Activated CD4-positive, CD25-positive, alpha-beta regulatory T cell treated with anti-CD3 and anti-CD28 coated beads, Interleukin-2, amount 50 U/mL, for 16 hours (primary cell): ENCODE data around the gene ADAM10.

ENCODE experiments used
- DNase-seq: peaks from one replicate; pipeline ENCODE4 v3.0.0-alpha.2; 2020; ENCODE audit warnings: low read depth, low spot score

Gene ADAM10

DNA sequence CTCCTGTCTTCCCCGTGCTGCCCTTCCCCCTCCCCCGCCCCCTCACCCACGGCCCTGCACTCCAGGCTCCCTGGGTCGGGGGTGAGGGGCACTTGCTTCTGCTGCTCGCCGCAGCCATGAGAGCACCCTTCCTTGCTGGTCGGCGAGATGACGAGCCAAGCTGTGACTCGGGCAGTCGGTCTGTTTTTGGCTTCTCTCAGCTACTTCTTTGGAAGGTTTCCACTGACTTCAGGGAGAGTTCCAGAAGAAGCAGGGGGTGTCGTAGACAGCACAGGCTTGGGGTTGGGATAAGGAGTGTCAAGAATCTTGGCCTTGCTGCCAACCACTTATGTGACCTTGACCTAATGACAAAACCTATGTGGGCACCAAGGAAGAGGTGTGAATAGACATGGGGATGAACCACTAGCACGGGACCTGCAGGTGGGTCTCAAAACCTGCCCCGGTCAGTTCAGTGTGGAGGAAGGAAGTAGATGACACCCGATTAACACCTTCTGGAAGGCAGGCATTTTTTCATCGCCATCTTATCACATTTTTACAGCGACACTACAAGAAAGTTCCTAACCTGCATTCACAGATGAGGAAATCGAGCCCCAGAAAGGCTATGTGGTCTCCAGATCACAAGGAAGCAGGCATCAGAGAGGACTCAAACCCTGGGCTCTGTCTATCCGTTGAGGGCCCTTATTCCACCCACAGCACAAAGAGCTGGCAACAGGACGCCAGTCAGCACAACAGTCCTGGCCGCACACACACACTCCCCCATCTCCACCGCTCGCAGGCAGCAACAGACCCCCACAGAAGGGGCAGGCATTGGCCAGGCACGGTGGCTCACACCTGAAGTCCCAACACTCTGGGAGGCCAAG lies 196.8 kb downstream of the ADAM10 start:
- no peak for DNase-seq

DNA sequence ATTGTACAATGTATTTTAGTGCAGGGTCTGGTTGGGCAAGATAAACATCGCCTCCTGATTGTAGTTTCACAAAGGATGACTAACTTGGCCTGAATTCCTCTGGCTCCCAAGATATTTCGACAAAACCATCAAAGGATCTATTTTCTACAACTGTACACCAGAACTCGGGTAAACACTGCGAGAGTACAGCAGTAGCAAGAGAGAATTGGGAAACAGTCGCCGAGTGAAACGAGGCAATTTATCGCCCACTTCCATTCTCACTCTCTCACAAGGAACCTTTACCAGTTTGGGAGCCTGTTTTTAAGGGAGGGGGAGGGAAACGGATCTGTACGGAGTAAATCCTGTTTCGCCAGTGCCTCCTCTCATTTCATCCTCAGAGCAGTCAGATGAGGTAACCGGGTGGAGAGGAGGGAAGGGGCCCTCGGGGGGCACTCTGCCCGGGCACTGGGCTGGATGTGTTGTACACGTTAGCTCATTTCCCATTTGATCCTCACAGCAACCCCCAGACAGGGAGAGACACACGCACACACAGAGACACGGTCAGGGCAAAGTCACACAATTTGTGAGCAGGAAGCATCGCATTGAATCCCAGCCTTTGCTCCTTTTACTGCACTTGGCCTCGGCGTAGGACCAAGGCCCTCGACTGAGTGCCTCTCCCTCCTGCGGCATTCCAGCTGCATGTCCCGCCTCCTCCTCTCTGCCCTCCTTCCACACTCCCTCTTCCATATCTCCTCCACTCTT lies 197.6 kb downstream of the ADAM10 start:
- no peak for DNase-seq

DNA sequence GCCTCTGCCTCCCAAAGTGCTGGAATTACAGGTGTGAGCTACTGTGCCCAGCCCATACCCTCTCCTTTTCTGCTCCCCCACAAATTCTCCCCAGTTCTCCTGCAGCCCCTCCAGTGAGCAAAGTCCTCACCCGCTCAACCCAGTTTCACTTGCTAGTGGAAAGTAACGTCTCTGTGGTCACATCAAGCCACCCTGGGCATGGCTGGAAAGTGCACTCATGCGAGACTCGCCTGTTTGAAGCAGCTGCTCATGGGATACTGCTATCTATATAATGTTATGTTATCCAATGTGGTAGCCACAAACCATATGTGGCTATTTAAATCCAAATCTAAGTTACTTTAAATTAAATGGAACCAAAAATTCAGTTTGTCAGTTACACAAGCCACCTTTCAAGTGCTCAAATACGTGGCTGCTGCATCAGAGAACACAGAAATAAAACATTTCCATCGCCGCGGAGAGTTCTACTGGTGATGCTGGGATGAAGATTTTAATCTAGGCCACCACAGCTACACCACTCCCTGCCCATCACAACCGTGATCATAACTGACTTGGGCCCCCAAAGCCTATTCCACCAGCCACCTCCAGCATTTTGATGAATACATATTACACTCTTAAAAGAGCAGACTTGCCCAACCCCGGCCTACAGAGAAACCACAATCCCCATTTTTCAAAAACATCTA lies 198.3 kb downstream of the ADAM10 start:
- DNase-seq: no peak

DNA sequence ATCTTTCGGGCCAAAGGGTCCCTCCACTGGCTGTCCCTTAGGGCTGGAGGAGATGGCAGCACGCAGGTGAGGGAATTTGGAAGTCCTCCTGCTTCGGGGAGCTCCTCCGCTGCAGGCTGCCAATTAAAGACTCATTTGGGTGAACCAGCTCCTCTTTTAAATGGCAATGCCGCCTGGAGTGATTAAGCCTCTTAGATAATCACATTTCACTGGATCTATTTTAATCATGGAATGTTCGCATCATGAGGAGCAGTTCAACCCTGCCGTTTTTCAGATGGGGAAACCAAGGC lies 199.8 kb downstream of the ADAM10 start:
- no peak for DNase-seq

DNA sequence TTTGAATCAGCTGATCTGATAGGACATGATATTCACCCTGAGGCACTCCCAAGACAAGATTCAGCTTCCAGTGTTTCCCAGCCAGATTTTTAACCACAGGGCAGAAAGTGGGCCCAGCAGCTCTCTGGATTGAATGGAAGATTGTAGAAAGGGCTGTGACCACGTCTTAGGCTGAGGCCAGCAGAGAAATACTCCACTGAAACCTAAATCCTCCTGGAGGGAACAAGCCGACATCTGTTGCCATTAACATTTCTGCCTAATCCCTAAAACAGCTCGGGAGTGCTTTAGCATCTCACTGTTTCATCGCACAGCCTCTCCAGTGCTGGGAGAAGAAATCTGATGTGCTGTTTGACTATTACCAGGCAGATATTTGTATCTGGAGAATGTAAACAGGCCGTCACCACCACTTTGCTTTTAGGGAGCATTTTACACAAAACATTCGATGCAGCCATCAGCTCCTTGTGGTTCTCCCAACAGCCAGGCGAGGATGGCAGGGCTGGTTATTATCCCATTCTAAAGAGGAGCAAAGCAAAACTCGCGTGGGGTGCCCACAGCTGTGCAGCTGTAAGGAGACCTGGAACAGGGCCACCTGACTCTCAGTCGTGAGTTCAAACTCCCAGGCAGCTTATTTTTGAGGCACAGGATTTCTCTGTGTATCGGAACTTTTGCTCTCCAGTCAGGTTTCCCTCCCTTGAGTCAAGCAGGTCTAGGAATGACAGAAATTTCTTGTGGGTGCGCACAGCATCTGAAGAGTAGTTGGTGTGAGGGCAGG lies 200.3 kb downstream of the ADAM10 start:
- no peak for DNase-seq

DNA sequence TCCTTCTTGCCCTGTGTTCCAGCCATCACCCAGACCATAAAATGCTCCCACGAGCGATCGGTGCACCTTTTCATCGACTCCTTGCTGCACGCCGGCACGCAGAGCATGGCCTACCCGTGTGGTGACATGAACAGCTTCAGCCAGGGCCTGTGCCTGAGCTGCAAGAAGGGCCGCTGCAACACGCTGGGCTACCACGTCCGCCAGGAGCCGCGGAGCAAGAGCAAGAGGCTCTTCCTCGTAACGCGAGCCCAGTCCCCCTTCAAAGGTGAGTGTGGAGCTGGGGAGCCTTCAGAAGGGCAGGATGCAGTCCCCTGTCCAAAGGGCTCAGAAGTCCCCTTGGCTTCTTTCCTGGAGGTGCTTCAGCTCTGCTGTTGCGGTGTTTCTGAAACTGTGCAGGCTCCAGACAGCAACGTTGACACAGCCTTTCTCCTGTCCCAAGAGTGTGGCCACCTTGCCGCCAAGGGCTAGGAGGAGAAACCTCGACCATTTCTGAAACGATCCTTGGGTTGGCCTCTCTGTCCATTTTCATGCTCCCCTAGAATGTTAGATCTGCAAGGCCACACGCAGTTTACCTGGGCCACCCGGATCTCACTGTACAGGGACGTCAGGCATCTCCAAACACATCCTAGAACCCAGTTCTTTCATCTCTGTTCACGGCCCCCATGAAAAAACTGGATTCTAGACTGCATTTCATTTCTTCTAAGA lies 201.0 kb downstream of the ADAM10 start:
- no peak for DNase-seq

DNA sequence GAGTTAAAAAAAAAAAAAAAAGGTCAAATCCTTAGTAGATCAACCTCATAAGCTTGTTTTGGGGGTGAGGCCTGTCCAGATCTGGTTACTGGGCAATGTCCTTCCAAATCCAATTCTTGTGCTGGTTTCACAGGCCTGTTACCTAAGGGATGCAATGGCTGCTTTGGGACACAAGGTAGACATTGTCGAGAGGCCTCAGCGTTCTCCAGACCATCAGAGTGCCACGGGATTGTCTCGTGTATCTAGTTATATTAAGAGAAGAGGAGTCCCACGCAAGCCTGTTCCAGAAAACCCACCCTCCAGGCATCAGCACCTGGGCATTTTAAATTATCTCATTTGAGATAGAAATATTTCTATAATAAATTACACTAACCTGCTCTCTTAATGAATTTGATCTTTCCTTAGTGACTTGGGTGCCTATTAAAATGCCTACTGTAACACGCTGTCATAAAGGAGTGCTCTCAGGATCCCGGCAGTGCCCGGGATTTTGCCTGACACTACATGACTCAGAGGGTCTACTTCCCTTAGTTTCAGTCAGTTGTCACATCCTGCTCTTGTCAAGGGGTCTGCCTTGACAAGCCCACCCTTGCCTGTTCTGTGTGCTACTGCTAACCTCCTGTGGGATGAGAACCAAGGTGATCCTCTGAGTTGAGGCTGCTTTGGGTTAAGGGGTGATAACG lies 201.7 kb downstream of the ADAM10 start:
- no peak for DNase-seq

DNA sequence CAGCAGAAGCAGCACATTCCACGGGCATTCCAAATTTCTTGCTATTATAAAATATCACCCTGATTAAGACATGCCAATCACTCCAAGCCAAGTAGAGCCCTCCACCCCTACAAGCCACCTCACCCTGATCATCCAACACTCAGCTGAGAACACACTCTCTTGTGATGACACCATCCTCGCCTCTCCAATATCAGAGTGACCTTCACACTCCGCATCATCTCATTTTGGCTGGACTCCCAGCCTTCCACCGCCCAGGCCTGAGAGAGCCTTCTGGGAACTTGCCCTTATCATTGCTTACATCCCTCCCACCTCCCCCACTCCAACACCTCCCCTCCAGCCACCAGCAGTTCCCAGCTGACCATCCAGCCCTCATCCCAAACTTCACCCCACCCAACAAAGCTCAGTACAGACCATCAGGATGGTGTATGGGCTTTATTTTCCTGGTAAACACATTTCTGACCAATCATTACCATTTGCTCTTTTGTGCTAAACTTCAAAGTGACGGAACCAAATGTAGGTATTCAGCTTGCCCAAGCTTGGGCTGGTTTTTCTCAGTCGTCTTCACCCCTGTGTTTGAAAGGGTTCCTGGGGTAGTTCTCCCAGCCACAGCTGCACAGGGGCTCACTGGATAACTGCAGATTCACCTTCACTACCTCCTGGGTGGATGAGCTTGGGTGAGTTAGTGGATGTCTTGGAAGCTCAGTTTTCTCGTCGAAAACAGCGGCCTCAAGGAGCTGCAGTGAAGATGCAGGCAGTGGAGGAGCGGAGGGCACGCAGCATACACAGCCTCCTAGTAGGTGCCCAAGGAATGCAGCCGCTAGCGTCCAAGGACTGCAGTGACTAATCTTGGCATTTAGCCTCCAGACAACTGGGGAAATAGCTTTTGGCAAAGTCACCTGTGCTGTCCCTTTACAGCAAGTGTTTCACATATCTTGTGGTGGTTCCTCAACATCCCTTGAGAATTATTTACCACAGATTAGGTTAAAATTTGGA lies 202.6 kb downstream of the ADAM10 start:
- no peak for DNase-seq

DNA sequence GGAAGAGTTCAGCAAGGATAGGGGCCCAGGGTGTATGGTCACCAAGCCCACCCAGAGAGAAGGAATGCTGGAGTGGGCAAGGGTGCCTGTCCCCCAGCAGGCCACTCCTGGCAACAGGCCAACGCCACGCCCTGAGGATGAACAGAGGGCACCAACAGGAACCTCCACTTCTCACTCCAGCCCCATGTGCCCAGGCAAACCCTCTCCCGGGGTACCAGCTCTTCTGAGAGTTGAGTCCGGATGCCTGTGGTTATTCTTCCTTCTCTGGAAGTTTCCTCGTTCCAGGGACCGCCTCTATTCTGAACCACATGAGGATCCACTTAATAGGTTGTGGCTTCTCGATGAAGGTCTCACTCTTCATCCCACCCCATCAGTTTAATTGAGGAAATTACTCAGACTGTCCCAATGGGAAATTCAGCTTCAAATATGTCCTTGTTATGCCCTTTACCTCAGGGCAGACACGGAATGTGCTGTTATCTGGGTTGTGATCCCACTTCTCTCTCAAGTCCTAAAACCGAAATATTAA lies 203.4 kb downstream of the ADAM10 start:
- no peak for DNase-seq

DNA sequence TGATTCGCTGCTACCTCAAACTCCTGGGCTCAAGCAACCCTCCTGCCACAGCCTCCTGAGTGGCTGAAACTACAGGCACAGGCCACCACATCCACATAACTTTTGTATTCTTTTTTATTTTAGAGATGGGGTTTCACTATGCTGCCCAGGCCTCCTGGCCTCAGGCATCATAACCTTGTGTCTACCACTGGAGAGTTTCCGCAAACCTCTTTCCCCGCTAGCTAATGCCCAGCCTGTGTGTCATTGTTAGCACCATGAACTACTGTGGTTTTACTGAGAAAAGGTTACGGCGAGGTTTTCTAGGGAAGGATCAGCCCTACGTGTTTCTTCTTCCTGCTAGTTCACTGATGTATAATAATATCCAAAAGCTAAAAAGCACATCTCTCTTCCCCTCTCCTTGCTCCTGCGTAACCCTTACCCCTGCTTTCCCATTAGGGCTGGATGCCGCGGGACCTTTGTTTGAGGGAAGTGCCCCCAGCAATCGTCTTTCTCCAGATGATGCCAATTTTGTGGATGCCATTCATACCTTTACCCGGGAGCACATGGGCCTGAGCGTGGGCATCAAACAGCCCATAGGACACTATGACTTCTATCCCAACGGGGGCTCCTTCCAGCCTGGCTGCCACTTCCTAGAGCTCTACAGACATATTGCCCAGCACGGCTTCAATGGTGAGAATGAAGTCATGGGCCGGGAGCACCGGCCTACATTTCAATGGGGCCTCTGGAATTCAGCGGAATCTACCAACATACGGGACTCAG lies 204.0 kb downstream of the ADAM10 start:
- DNase-seq: no peak

DNA sequence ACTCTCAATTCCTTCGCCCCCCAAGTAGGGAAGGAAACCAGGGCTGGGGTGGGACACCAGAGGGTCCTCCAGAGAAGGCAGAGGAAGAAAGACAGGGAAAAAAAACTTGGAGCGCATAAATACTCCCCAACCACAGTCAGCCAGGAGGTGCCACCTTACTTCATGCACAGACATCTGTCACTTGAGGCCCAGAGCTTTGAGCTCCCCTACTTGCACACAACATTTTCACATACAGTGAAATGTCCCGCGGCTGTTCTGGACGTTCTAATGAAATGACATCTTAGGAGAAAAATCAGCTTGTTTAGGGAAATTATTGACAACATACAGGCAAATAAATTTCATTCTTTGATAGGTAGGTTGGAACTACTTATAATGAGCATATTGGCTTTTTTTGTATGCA lies 204.8 kb downstream of the ADAM10 start:
- no peak for DNase-seq

DNA sequence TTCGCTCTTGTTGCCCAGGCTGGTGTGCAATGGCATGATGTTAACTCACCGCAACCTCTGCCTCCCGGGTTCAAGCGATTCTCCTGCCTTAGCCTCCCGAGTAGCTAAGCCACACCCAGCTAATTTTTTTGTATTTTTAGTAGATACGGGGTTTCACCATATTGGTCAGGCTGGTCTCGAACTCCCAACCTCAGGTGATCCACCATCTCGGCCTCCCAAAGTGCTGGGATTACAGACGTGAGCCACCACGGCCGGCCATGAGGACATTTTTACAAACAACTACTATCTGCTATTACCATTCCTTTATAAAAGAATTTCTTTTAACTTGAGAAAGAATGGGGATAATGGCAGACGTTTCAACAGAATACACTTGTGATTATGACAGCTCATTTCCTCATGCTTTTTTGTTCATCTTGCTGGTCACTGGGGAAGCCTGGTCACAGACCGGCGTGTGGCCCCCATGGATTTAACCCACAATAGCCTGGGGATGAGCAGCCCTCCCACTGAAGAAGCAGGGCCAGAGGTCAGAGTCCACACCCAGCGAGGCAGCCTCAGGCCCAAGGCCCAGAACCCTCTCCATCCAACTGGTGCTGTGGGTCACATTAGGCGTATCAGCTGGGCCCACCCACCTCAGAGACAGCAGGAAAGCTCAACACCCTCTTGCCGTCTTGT lies 205.7 kb downstream of the ADAM10 start:
- no peak for DNase-seq

DNA sequence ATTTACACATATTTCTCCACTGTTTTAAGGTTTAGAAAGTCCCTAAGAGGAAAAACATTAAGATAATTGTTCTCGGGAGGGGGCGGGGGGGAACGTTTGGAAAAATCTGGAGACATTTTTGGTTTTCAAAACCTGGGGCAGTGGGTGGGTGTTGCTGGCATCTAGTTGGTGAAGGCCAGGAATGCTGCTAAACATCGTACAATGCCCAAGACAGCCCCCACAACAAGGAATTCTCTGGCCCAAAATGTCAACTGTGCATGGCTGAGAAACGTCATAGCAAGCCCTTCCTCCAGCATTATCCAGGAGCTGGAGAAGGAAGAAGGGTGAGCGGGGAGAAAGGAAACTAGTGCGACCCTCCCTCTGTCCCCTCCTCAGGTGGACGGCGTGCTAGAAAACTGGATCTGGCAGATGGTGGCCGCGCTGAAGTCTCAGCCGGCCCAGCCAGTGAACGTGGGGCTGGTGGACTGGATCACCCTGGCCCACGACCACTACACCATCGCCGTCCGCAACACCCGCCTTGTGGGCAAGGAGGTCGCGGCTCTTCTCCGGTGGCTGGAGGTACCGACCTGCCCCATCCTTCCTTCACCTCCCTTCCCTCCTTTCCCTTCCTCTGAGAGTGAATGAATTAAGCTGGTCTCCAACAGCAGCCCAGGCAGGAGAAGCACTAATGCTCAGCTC lies 208.0 kb downstream of the ADAM10 start:
- DNase-seq: no peak

DNA sequence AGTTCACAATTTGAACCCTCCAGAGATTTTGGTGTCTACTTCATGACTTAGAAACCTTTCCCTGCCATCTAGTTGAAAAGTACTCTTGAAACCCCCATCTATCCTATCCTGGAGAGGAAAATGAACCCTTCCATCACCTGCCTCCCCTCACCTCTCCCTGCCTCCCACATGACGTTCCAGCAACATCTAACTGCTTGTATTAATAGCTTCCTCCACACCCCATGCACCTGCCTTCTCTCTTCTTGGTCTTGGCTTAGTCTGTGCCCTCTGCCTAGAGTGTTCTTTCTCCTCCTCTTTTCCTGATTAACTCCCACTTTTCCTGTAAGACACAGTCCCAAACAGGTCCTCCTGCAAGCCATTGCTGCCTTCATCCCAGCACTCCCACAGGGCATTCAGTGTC lies 210.0 kb downstream of the ADAM10 start:
- DNase-seq: no peak

DNA sequence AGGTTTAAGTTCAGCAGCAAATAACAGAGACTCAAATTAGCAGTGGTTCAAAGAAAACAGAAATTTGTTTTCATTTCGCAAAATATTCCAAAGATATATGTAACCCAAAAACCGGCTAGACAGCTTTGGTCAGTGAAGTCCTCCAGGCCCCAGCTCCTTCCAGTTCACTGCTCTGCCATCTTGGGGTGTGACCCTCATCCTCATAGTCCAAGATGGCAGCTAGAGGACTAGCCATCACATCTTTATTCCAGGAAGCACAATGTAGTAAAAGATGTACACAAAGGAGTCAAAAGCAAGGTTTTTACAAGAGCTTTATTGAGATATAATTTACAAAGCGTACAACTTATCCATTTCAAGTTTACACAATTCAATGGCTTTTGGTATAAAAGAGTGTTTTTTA lies 210.6 kb downstream of the ADAM10 start:
- no peak for DNase-seq
